ENCODE measurements around the gene MGRN1.

Gene MGRN1

GRCh38 chr16:4663465-4663776 is 38.8 kb downstream of the MGRN1 start:
- H3K4me3 ChIP-seq (ENCODE audit: low read depth, low read length): no peak overlapping the region
- DNase-seq (ENCODE audit: low read depth): no peak
- TF ChIP-seq CTCF (conservative IDR thresholded peaks at IDR 0.05; ENCODE audit: low read depth, low read length): no peak

- no peak overlapping the region for H3K4me3 ChIP-seq (ENCODE audit: low read depth, low read length)
- peak; percentile 70 for DNase-seq (ENCODE audit: low read depth)
- no peak for TF ChIP-seq CTCF (conservative IDR thresholded peaks at IDR 0.05; ENCODE audit: low read depth, low read length)
These were observed 39.3 kb downstream of the MGRN1 start for GRCh38 chr16:4663777-4664465.

GRCh38 chr16:4664538-4665418 is 40.2 kb downstream of the MGRN1 start:
- DNase-seq (ENCODE audit: low read depth): no peak
- no peak overlapping the region for H3K4me3 ChIP-seq (ENCODE audit: low read depth, low read length)
- TF ChIP-seq CTCF (conservative IDR thresholded peaks at IDR 0.05; ENCODE audit: low read depth, low read length): no peak

- no peak overlapping the region for H3K4me3 ChIP-seq (ENCODE audit: low read depth, low read length)
- TF ChIP-seq CTCF (conservative IDR thresholded peaks at IDR 0.05; ENCODE audit: low read depth, low read length): no peak
These were observed 42.0 kb downstream of the MGRN1 start for GRCh38 chr16:4666537-4667202.

GRCh38 chr16:4667203-4667963 is 42.8 kb downstream of the MGRN1 start:
- H3K4me3 ChIP-seq (ENCODE audit: low read depth, low read length): no peak overlapping the region
- TF ChIP-seq CTCF (conservative IDR thresholded peaks at IDR 0.05; ENCODE audit: low read depth, low read length): no peak
- no peak for DNase-seq (ENCODE audit: low read depth)

More at GRCh38 chr16:4666537-4667202, 42.0 kb downstream of the MGRN1 start:
- DNase-seq (ENCODE audit: low read depth): no peak

- no peak for DNase-seq (ENCODE audit: low read depth)
- TF ChIP-seq CTCF (conservative IDR thresholded peaks at IDR 0.05; ENCODE audit: low read depth, low read length): no peak
- H3K4me3 ChIP-seq (ENCODE audit: low read depth, low read length): no peak overlapping the region
These were observed 43.8 kb downstream of the MGRN1 start for GRCh38 chr16:4668313-4668960.
